ENCODE measurements around the gene NIPBL. TPM values are rescaled to one million over a fixed set of nuclear protein-coding genes. Genes with fewer than 3 reads are reported as not detected.

NIPBL gene
- total and polyA plus RNA-seq, 8 donors: 8.2 to 100 (median 32.2) TPM

DNA sequence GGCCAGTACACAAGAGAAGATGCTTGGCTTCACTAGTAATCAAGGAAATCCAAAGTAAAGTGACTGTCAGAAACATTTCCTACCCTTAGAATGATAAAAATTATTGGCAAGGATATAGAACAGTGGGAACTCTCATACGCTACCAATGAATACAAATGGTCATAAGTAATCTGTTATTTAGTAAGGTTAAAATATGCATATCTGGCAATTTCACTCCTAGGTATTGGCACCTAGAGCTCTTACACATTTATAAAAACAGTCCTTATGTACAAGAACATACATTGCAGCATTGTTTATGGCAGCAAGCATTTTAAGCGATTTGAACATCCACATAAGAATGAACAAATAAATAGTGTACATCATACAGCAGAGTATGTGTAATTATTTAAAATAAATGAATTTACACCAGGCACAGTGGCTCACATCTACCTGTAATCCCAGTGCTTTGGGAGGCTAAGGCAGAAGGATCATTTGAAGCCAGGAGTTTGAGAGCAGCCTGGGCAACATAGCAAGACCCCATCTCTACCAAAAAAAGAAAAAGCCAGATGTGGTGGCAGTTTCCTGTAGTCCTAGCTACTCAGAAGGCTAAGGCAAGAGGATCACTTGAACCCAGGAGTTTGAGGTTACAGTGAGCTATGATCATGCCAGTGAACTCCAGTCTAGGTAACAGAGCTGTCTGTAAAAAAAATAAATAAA lies 93.3 kb downstream of the NIPBL start:
- H3K27ac ChIP-seq: no peak overlapping the region
- no peaks in the 10 kb centered on the region for H3K4me1 ChIP-seq
- intact Hi-C loops (cut with DNase I; ENCODE audit: low total_unique reads): no loop called here
- no peaks in the 10 kb centered on the region for H3K9me3 ChIP-seq
- no peaks in the 10 kb centered on the region for H3K27me3 ChIP-seq
- DNase-seq: no peak
- H3K36me3 ChIP-seq: peaks cover 25 to 82% (median 75%) of the 10 kb centered on the region in 4 donors
- TF ChIP-seq POLR2AphosphoS5 (IDR thresholded peaks at IDR 0.05): no peak
- WGBS, 5 donors: 95 to 100% (median 99%) methylated on average over 2 of the region's 2 CpGs
- H3K4me3 ChIP-seq: no peak overlapping the region

DNA sequence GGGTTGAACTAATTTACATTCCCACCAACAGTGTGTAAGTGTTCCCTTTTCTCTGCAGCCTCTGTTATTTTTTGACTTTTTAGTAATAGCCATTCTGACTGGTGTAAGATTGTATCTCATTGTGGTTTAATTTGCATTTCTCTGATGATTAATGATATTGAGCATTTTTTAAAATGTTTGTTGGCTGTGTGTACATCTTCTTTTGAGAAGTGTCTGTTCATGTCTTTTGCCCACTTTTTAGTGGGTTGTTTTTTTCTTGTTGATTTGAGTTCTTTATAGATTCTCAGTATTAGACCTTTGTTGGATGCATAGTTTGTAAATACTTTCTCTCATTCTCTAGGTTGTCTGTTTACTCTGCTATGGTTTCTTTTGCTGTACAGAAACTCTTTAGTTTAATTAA lies 101.6 kb downstream of the NIPBL start:
- Histone ChIP-seq H3K4me3 (no peak overlapping the region), H3K27me3 (no peaks in the 10 kb centered on the region), H3K27ac (no peak overlapping the region), H3K36me3 (peaks cover 11 to 54% (median 48%) of the 10 kb centered on the region in 4 donors), H3K9me3 (peaks cover 0 to 6% (median 3%) of the 10 kb centered on the region in 4 donors), H3K4me1 (peaks cover 0 to 10% (median 2%) of the 10 kb centered on the region in 4 donors)
- TF ChIP-seq, protein P1, sequence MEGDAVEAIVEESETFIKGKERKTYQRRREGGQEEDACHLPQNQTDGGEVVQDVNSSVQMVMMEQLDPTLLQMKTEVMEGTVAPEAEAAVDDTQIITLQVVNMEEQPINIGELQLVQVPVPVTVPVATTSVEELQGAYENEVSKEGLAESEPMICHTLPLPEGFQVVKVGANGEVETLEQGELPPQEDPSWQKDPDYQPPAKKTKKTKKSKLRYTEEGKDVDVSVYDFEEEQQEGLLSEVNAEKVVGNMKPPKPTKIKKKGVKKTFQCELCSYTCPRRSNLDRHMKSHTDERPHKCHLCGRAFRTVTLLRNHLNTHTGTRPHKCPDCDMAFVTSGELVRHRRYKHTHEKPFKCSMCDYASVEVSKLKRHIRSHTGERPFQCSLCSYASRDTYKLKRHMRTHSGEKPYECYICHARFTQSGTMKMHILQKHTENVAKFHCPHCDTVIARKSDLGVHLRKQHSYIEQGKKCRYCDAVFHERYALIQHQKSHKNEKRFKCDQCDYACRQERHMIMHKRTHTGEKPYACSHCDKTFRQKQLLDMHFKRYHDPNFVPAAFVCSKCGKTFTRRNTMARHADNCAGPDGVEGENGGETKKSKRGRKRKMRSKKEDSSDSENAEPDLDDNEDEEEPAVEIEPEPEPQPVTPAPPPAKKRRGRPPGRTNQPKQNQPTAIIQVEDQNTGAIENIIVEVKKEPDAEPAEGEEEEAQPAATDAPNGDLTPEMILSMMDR (IDR thresholded peaks at IDR 0.05): no peak
- TF ChIP-seq EP300 (IDR thresholded peaks at IDR 0.05) (no peak), POLR2A (IDR thresholded peaks at IDR 0.05) (no peak), POLR2AphosphoS5 (IDR thresholded peaks at IDR 0.05) (no peak)
- DNase-seq: no peak
- intact Hi-C loops (cut with DNase I; ENCODE audit: low total_unique reads): no loop called here

DNA sequence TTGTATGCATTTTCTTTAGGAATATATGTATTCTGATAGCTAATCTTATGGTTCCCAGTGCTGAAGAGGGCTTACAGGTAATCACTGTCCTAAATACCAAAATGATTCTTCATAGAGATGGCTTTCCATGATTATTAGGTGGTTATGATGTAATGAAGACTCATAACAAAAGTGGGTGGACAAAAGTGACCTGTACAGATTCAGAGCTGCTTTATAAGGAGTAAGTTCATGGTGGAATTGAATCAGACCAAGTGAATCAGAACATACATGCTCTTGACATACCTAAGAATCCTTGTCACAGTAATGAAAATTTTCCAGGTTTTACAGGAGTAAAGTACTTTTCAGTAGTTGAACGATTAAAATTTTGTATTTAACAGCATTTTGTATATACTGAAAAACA lies 105.6 kb downstream of the NIPBL start:
- H3K9me3 ChIP-seq: peaks cover 0 to 6% (median 3%) of the 10 kb centered on the region in 4 donors
- peaks cover 0 to 24% (median 2%) of the 10 kb centered on the region in 4 donors for H3K4me1 ChIP-seq
- H3K27ac ChIP-seq: no peak overlapping the region
- intact Hi-C loops (cut with DNase I; ENCODE audit: low total_unique reads): no loop called here
- no peak overlapping the region for H3K4me3 ChIP-seq
- peaks cover 0 to 37% (median 25%) of the 10 kb centered on the region in 4 donors for H3K36me3 ChIP-seq
- TF ChIP-seq POLR2A (IDR thresholded peaks at IDR 0.05) (no peak), EP300 (IDR thresholded peaks at IDR 0.05) (no peak), POLR2AphosphoS5 (IDR thresholded peaks at IDR 0.05) (no peak)
- TF ChIP-seq, protein P1 (IDR thresholded peaks at IDR 0.05): no peak
- WGBS, 5 donors: 94 to 100% (median 98%) methylated on average over 1 of the region's 1 CpG
- H3K27me3 ChIP-seq: no peaks in the 10 kb centered on the region
- DNase-seq: no peak

DNA sequence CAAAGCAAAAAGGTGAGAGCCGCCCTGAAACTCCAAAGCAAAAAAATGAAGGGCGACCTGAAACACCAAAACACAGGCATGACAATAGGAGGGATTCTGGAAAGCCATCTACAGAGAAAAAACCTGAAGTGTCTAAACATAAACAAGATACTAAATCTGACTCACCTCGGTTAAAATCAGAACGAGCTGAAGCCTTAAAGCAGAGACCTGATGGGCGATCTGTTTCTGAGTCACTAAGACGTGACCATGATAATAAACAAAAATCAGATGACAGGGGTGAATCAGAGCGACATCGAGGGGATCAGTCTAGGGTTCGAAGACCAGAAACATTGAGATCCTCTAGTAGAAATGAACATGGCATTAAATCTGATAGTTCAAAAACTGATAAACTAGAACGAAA lies 108.8 kb downstream of the NIPBL start:
- Histone ChIP-seq H3K27ac (no peak overlapping the region), H3K36me3 (peaks cover 0 to 20% (median 14%) of the 10 kb centered on the region in 4 donors), H3K4me1 (peaks cover 0 to 35% (median 9%) of the 10 kb centered on the region in 4 donors), H3K4me3 (no peak overlapping the region), H3K9me3 (no peaks in the 10 kb centered on the region), H3K27me3 (no peaks in the 10 kb centered on the region)
- no peak for DNase-seq
- 93 to 96% (median 96%) methylated on average over 10 of the region's 10 CpGs for WGBS, 5 donors
- intact Hi-C loops (cut with DNase I; ENCODE audit: low total_unique reads): no loop called here
- TF ChIP-seq POLR2A (IDR thresholded peaks at IDR 0.05) (no peak), POLR2AphosphoS5 (IDR thresholded peaks at IDR 0.05) (no peak), EP300 (IDR thresholded peaks at IDR 0.05) (no peak)
- TF ChIP-seq, protein P1 (IDR thresholded peaks at IDR 0.05): no peak

DNA sequence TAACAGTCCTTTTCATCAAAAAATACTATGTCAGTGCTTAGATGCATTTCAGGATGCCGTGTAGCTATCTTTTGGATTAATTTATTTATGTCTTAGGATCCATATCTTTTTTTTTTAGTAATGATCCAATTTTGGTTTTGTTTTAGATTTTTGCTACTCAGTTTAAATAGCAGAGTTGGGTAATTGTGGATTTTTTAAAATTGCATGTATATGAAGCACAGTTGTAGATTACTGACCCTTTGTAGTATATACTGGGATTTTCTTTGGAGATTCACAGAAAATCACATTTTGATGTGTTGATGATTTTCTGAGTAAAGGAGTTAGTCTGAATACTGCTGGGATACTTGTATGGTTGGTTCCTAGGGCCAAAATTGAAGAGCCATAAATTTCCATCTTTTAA lies 111.8 kb downstream of the NIPBL start:
- Histone ChIP-seq H3K4me1 (peaks cover 0 to 25% (median 9%) of the 10 kb centered on the region in 4 donors), H3K4me3 (no peak overlapping the region), H3K27ac (no peak overlapping the region), H3K9me3 (no peaks in the 10 kb centered on the region), H3K36me3 (peaks cover 0 to 20% (median 14%) of the 10 kb centered on the region in 4 donors), H3K27me3 (no peaks in the 10 kb centered on the region)
- 95 to 98% (median 97%) methylated on average over 1 of the region's 1 CpG for WGBS, 5 donors
- intact Hi-C loops (cut with DNase I; ENCODE audit: low total_unique reads): no loop called here
- DNase-seq: no peak
- TF ChIP-seq, protein P1 (IDR thresholded peaks at IDR 0.05): no peak
- TF ChIP-seq POLR2A (IDR thresholded peaks at IDR 0.05): no peak
- no peak for TF ChIP-seq POLR2AphosphoS5 (IDR thresholded peaks at IDR 0.05)
